Tracheal epithelial cell (primary cell): ENCODE measurements around the gene ARSJ. TPM values are rescaled to one million over a fixed set of nuclear protein-coding genes. Genes with fewer than 3 reads are reported as not detected.

Source experiments
- total RNA-seq: library from RNA; depleted of rRNA; stranded (reverse); fragments of >200 nt; gene quantifications from 2 replicates; pipeline ENCODE4 v1.2.1, GENCODE V29; 2014

The ARSJ gene
- 31.5 and 40.7 TPM in 2 replicates for total RNA-seq

GRCh38 chr4:113979148-113979904 lies at the start of gene ARSJ:
Gene ARSJ, minus strand, starts transcription at chr4:113979647. Its CDS starts 813 bp downstream, at chr4:113978834.

Other genes starting within 250 kb of the ARSJ start
- 45.5 and 58.4 TPM in 2 replicates for gene CAMK2D, start 217.9 kb downstream of the ARSJ start, total RNA-seq